Measurements from ENCODE around the gene ATP5F1E.
"Not testable (repeated sequence)": the region's sequence is repeated elsewhere in the genome, so short reads cannot be mapped to it uniquely, and the experiment has no call there.

ATP5F1E gene

DNA sequence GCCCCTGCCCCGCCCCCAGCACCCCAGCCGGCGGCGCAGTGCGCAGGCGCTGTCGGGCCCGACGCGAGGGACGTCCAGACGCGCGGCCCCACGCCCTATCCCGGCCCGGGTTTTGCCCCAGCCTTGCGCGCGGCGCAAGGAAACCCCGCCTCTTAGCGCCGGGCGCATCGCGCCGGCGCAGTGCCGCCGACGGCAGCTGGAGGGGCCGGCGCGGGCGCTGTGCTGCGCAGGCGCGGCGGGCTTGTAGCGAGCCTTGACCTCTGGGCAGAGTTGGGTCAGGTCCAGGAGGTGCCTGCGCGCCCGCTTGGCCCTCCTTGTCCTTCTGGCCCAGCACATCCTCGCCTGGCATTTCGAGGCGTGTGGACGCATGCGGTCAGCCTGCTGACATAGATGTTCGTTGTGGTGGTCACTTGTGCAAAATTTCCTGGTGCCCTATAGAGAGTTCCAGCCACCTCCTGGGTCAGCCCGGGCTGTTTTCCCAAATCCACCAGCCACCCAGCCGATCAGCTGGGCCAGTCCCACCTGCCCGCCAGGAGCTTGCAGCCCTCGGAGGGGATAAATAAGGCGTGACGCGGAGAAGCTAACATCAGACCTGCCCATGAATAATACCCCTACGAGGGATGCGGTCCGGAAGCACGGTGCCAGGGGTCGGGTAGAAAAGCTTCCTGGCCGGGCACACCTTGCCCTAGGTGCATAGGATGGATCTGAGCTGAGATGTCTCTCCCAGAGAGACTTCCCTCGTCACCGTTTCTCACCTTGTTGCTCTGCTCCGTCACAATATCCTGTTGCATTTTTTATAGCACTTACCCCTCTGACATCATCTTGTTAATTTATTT, 10.9 kb upstream of the ATP5F1E start:
- peak; percentile 93 for DNase-seq

DNA sequence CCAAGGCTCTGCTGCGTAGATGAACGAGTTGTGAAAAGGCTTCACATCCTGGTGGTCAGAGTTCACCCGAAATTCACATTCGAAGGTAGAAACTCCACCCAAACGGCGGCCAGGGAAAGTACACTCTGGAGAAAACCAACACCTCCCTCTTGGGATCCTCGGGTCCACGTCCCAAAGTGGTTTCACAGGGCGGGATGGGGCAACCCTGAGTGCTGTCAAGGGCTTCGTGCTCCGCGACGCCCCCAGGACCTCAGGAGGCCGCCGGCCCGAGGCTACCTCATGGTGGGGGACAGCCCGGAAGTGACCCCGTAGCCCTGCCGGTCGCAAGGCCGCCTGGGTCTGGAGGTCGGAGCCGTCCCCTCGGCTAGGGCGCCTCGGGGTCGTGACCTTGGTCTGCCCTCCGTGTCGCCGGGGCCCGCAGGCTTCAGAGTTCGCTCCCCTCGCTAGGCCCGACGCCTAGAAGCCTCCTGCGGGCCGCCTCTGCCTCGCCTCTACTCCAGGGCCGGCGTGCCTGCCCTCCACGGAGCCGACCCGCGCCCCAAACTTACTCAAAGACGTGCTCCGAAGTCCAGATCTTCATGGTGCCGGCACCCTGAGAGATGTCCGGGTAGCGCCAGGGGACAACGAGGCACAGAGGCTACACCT, 10.1 kb upstream of the ATP5F1E start, which contains the start of gene PRELID3B:
PRELID3B (minus strand) TSS at position 636 of the 645 bp plus-strand sequence; CDS start at position 580, 56 bp downstream.
- peak; percentile 33 for DNase-seq

DNA sequence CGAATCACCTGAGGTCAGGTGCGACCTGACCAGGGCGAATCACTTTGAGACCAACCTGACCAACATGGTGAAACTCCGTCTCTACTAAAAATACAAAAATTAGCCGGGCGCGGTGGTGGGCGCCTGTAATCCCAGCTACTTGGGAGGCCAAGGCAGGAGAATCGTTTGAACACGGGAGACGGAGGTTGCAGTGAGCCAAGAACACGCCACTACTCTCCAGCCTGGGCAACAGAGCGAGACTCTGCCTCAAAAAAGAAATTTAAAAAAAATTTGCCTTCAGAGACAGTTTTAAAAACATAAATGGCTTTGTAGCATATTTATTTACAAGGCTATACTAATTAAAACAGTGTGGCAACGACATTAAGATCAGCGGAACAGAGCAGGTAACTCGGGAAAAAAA, 9.4 kb upstream of the ATP5F1E start:
- not testable (repeated sequence) for DNase-seq

- DNase-seq: no peak
Measured at GRCh38 chr20:59040667-59041066, 8.5 kb upstream of the ATP5F1E start.

DNA sequence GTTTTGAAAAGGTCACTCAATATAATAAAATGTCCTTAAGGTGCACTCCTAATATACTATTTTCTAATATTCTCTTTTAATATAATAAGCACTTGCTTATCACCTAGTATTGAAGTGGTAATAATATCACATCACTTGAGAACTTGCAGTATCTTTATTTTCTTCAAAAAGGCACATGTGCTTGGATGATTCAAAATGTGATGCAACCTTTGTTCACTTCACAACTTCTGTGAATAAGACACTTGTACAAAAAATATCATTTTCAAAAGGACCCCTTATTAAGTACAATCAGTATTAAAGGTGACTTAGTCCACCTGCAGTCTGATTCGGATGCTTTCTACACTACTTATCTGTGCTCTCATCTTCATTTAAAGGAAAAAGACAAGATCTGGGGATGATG, 7.1 kb upstream of the ATP5F1E start:
- DNase-seq: no peak

GRCh38 chr20:59037386-59037785, 5.3 kb upstream of the ATP5F1E start:
- DNase-seq: no peak

DNA sequence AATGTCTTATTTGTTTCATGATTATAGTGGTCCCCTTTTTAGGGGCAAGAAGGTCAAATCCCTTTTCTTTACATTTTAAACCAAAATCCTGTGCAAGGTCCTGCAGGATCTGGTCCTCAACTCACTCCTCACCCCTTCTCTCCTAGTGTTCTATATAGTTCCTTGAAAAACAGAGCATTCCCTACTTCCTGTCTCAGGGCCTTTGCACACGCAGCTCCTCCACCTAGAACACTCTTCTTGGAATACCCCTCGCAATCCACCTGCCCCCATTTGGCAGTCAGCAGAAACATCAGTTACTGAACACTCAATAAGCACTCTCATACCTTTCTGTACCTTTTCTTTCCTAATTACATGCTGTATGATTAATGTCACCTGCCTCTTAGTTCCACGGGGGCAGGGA, 3.2 kb upstream of the ATP5F1E start:
- DNase-seq: no peak

DNA sequence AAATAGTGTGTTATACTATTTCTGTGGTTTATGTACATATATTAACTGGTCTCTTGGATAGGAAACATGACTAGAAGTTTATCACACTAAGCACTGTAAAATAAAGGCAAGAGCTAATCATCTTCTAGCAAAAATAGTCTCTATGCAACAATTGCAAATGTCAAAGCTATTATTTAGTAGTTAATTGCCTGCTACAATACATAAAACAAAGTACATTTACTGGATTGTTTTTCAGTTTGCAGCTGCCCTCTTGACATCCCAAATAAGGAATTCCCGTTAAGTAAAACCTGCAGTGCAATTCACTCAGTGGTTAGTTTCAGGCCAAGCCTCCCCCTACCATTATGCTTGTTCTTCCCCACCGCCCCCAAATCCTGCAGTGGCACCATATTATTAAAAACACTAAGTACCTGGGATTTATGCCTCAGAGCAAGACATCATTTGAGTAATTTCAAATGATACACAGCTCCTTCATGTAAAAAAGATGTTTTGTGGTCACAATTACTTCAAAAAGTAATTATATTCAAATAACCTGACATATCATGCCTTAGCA, 1.6 kb upstream of the ATP5F1E start:
- no peak for DNase-seq

GRCh38 chr20:59033093-59033492, 958 bp upstream of the ATP5F1E start:
- DNase-seq: no peak

DNA sequence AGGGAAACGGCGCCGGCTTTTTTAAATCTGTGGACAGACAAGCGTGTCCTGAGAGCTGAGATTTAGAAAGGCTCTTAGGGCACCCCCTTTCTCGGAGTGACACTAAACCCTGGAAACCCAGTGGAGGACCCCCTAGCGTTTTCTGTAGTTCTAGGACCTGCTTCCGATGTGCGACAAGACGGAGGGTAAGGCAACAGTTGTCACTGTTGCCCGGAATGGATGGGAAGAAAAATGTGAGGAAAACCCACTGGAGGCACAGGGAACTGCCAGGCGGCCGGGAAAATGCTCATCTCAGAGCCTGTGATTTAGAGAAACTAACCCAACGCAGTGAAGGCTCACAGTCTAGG, 551 bp upstream of the ATP5F1E start:
- no peak for DNase-seq

DNA sequence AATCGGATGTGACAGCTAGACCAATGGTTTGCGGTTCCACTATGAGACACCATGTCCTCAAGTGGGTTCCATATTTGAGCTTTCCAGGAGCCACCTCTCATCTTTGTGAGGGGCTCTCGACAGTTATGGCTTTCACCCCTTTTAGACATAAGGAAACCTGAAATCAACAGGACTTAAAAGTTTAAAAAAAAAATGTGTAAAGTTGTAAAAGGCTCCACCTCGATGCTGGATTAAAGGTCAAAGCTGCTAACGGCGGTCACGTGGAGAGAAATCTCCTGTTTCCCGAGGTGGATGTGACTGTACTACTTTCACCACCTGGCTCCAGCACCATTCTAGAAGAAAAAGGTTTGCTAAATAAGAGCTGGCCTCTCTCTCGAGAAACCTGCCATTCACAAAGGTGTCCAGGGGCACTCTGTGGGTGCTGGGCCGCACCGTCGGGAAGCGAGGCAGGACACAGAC, 542 bp downstream of the ATP5F1E start:
- no peak for DNase-seq

GRCh38 chr20:59030911-59031563, 1.1 kb downstream of the ATP5F1E start:
- DNase-seq: no peak

DNA sequence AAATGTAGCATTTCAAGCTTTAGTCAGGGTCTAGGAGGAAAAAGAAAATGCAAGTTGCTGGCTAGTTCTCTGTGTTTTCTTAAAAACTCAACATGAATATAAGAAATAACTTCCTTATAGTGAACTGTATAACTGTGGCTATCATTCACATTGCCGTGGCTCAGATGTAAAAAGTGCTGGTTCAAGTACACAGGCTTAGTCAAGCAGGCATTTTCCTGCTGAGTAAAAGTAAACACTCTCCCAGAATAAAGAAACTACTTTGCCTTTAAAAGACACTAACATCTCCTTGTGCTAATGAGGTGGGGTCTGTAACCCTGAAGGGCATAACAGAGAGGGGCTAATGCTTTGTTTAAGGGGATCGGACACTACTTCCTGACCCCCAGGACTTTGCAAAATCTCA, 3.3 kb downstream of the ATP5F1E start:
- DNase-seq: no peak

DNA sequence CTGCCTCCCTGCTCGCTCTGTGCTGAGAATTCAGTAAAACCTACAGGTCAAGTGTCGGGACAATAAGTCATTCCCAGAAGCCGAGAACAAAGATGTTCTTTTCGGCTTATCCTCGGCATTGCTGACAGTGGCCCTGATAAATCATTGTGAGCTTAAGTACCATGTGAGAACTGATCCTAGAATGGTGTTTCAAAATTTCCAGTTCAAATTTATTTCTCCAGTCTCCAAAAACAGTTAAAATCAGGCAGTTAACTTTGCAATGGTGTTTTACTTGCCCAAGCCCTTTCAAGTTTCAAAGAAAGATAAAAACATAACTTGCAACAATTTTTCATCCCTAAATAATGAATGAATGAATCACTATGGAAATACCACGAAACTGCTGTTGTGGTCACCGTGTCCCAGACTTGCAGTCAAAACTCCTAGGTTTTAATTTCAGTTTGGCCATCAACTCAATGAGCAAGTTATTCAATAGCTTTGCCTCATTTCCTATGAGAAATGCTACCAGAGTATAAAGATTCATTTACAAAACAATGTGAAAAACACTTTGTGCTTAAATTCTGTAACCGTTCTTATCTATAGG, 4.3 kb downstream of the ATP5F1E start:
- DNase-seq: no peak

- DNase-seq: no peak
Measured at GRCh38 chr20:59026904-59027740, 5.0 kb downstream of the ATP5F1E start.

DNA sequence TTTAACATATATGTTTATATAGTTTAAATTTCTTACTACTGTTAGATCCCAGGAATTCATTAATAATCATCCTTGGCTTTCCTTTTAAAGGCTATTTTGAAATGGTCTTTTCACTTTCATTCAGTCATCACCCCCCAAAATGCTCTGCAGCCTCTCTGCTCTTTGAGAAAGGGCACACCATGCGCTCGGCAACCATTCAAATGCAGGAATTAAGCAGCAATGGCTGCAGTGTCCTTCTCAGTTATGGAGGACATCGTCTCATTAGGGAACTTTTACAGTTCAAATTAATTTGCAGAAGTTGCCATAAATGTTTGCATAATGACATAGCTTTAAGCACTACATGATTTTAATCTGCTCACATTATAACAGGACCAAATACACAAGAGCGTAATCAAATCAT, 6.6 kb downstream of the ATP5F1E start:
- DNase-seq: no peak

DNA sequence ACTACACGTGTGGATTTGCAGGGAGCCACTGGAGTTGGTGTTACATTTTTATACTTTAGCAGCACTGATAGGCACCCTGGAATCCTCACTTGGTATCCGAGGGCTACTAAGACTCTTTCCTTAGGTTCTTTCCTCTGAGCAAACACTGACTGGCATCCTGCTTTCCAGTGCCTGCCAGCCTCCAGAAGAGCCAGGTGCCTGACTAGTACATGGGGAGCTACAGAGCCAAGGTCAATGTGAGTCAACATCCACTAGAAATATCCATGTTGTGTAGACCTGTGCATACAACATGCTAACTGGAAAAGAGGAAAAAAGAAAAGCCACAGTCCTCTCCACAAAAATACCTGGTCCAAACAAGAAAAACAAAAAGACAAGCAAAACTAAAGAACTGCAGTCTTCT, 7.0 kb downstream of the ATP5F1E start:
- DNase-seq: no peak

- DNase-seq: no peak
Measured at GRCh38 chr20:59024111-59024530, 8.0 kb downstream of the ATP5F1E start.

DNA sequence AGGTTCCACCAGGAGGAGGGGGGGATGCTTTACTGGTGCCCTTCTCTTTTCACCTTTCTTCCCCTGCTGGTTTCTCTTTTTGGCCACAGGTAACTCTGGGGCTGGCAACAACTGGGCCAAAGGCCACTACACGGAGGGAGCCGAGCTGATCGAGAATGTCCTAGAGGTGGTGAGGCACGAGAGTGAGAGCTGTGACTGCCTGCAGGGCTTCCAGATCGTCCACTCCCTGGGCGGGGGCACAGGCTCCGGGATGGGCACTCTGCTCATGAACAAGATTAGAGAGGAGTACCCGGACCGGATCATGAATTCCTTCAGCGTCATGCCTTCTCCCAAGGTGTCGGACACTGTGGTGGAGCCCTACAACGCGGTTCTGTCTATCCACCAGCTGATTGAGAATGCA, 8.5 kb downstream of the ATP5F1E start:
- no peak for DNase-seq

DNA sequence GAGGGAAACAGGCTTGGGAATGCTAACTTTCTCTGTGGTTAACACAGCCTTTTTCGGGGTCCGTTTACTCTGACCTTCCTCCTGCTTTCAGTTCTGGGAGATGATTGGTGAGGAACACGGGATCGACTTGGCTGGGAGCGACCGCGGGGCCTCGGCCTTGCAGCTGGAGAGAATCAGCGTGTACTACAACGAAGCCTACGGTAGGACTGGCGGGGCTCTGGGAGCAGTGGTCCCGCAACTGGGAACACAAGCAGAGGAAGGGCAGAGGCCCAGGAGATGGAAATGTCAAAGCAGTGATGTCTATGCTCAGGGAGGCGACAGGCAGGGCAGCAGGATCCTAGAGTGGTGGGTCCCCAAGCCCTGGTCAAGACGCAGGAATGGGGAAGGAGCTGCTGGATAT, 9.4 kb downstream of the ATP5F1E start:
- DNase-seq: no peak

DNA sequence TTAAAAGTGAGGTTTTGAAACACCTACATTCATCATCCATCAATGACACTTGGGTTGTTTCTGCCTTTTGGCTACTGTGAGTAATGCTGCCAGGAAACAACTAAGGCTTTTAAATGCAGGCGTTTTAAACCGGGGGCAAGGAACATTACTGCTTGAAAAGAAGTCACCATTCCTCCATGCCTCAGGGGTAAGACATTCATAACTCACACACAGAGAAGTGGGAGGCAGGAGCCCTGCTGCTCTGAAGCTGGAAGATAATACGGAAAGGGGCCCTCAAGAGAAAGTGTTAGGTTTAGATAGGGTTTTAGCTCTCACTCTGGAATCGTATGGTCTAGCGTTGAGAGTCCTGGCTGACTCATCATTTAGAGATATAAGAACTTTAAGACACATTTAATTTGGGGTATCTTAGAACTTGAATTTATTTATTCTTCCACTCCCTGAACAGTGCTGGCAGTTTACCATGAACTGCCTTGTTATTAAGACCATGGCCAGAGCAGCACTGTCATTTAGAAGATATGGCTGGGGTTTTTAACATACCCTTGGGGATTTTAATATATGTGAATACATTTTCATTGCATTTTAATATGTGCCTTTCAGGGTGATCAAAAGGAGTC, 11.1 kb downstream of the ATP5F1E start:
- peak; percentile 98 for DNase-seq

GRCh38 chr20:59019217-59019616, 12.9 kb downstream of the ATP5F1E start, which contains the start of gene TUBB1:
Gene TUBB1 (plus strand): TSS chr20:59019429. CDS start chr20:59019523, 94 bp downstream.
- peak; percentile 61 for DNase-seq

Data from hematopoietic multipotent progenitor cell treated with erythropoietin and hydrocortisone succinate and interleukin-3 and kit ligand, for 8 days (in vitro differentiated cells).